ENCODE results near the gene KCNMB2. TPM values are rescaled to one million over a fixed set of nuclear protein-coding genes. Genes with fewer than 3 reads are reported as not detected.

Gene KCNMB2
- total RNA-seq, 4 donors from 2014 or later: not detected

DNA sequence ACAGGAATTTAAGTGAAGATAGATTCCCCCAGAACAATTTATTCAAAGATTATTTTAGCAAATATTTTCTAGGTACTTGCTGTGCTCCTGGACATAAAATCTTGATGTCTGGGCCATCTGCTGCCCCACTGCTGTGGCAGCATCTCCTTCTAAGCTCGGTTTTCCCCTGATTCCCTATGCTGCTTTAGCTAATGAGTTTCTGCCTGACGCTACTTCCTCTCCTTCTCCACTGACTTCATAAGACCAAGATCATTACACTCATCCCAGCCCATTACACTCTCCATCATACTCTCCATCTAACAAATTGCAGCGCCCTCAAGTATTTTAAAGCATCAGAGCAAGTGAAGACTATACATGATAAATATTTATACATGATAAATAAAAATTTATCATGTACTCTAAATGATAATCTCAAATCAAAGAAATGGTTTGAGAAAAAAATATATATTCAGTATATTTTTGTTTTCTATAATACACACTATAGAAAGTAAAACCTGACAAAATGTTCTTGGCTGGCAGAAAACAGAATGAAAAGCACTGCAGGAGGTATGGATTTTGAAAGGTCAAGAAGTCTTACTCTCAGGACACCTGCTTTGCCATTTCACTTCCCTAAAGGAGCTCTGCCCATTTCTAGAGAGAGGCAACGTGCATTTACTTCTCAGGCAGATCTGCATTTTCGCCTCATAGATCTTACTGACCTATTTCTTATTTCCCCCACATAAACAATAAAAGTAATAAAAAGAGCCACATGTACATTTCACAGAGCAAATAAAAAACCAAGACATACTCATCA, 232.0 kb downstream of the KCNMB2 start:
- no peak for TF ChIP-seq EP300 (IDR thresholded peaks at IDR 0.05)
- TF ChIP-seq POLR2A (IDR thresholded peaks at IDR 0.05): no peak
- TF ChIP-seq, protein P1, sequence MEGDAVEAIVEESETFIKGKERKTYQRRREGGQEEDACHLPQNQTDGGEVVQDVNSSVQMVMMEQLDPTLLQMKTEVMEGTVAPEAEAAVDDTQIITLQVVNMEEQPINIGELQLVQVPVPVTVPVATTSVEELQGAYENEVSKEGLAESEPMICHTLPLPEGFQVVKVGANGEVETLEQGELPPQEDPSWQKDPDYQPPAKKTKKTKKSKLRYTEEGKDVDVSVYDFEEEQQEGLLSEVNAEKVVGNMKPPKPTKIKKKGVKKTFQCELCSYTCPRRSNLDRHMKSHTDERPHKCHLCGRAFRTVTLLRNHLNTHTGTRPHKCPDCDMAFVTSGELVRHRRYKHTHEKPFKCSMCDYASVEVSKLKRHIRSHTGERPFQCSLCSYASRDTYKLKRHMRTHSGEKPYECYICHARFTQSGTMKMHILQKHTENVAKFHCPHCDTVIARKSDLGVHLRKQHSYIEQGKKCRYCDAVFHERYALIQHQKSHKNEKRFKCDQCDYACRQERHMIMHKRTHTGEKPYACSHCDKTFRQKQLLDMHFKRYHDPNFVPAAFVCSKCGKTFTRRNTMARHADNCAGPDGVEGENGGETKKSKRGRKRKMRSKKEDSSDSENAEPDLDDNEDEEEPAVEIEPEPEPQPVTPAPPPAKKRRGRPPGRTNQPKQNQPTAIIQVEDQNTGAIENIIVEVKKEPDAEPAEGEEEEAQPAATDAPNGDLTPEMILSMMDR (IDR thresholded peaks at IDR 0.05): no peak
- H3K9me3 ChIP-seq: no peaks in the 10 kb centered on the region
- H3K4me1 ChIP-seq: no peaks in the 10 kb centered on the region
- DNase-seq (ENCODE audit: low spot score in 2 of 2): no peak
- H3K36me3 ChIP-seq: no peaks in the 10 kb centered on the region
- H3K4me3 ChIP-seq: no peak overlapping the region
- 85 to 90% methylated on average over 5 of the region's 5 CpGs for WGBS, 2 donors
- no peaks in the 10 kb centered on the region for H3K27me3 ChIP-seq
- H3K27ac ChIP-seq: no peak overlapping the region

DNA sequence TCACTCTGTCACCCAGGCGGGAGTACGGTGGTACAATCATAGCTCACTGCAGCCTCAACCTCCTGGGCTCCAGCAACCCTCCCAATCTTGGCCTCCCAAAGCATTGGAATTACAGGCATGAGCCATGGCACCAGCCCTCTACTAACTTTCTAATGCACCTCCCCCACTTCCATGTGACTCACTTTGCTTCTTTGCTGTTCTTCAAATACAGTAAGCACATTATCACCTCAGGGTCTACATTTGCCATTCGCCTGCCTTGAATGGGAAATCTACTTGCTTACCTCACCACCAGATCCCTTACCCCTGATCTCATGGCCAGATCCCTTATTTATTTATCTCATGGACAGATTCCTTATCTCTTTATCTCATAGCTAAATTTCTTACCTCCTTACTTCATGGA, 235.3 kb downstream of the KCNMB2 start:
- Histone ChIP-seq H3K4me3 (no peak overlapping the region), H3K27ac (no peak overlapping the region), H3K27me3 (no peaks in the 10 kb centered on the region), H3K4me1 (no peaks in the 10 kb centered on the region), H3K36me3 (no peaks in the 10 kb centered on the region), H3K9me3 (no peaks in the 10 kb centered on the region)
- DNase-seq (ENCODE audit: low spot score in 2 of 2): no peak
- WGBS, 2 donors: 75 to 96% methylated on average over 3 of the region's 3 CpGs
- no peak for TF ChIP-seq EP300 (IDR thresholded peaks at IDR 0.05)
- TF ChIP-seq, protein P1 (IDR thresholded peaks at IDR 0.05): no peak
- no peak for TF ChIP-seq POLR2A (IDR thresholded peaks at IDR 0.05)

DNA sequence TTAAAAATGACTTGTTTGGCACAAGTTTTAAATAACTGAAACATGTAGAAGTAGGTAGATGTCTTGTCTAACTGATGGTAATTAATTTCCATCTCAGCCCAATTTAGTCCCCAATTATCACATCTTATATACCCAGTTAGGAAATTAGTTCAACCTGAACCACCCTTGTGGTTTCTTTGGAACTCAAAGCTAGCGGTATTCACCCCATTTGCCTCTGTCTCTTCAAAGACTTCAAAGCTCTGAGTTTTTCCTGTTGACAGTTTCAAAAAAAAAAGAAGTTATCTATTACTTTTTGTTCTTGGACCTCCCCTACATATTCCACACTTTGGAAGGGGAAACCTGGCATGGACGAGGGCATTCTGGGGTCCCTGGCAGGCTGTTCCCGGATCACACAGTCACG, 236.5 kb downstream of the KCNMB2 start:
- Histone ChIP-seq H3K4me1 (no peaks in the 10 kb centered on the region), H3K36me3 (no peaks in the 10 kb centered on the region), H3K27ac (no peak overlapping the region), H3K9me3 (no peaks in the 10 kb centered on the region), H3K4me3 (no peak overlapping the region), H3K27me3 (no peaks in the 10 kb centered on the region)
- TF ChIP-seq, protein P1 (IDR thresholded peaks at IDR 0.05): no peak
- TF ChIP-seq POLR2A (IDR thresholded peaks at IDR 0.05) (no peak), EP300 (IDR thresholded peaks at IDR 0.05) (no peak)
- no peak for DNase-seq (ENCODE audit: low spot score in 2 of 2)
- 91 to 92% methylated on average over 4 of the region's 4 CpGs for WGBS, 2 donors

DNA sequence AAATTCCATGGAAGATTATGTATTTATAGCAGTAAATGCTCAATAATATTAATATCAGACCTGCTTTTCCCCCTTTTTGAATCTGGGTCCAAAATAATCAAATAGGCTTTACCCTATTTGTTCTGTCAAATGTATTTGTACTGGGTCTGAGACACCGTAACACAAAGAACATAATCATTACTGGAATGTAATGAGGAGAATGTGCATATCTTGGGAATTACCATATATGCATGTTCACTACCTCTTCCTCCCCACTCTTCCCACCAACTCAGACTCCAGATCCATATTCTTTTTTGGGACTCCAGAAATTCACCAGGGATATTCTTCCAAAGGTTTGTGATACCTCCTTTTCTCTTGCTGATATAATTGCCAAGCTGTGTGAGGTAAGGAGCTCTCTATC, 237.1 kb downstream of the KCNMB2 start:
- WGBS, 2 donors: 67 to 77% methylated on average over 1 of the region's 1 CpG
- no peaks in the 10 kb centered on the region for H3K9me3 ChIP-seq

More for the DNA sequence above, 237.1 kb downstream of the KCNMB2 start:
- Histone ChIP-seq H3K27ac (no peak overlapping the region), H3K4me1 (no peaks in the 10 kb centered on the region), H3K36me3 (no peaks in the 10 kb centered on the region), H3K4me3 (no peak overlapping the region), H3K27me3 (no peaks in the 10 kb centered on the region)
- TF ChIP-seq, protein P1 (IDR thresholded peaks at IDR 0.05): no peak
- TF ChIP-seq POLR2A (IDR thresholded peaks at IDR 0.05) (no peak), EP300 (IDR thresholded peaks at IDR 0.05) (no peak)
- DNase-seq (ENCODE audit: low spot score in 2 of 2): no peak

Data from tibial nerve (tissue), 4 donors.